ENCODE measurements around the gene IQSEC1. TPM values are rescaled to one million over a fixed set of nuclear protein-coding genes. Genes with fewer than 3 reads are reported as not detected.

Gene IQSEC1
- polyA plus RNA-seq, 1 experiment, result 3.6 TPM

DNA sequence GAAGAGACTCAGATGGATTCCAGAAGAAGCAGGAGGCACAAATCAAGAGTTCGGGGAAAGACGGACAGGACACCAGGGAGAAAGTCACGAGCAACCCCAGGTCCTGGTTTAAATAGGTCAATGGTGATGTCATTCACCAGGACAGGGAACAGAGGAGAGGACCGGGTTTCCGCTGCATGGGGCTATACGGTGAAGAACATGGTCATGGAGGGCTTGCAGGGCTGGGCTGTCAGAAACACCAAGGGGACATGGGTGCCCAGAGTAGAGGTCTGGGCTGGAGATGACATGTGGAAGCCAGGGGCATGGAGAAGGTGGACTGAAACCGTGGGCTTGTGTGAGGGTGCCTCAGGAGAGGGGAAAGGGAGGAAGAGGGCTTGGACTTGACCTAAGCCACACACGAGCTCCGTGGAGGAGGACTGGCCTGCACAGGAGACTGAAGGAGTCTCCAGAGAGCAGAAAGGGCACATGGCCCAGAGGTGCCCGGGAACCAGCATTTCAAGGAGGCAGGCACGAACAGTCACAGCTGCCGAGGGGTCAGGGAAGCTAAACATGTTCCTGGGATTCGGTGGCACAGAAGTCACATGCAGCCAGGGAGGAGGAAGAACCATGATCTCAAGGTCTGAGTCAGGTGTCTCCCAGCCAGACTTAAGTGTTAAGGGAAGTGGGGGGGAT is 177.7 kb downstream of the IQSEC1 start:
- ChIA-PET POLR2A (no interaction called here), CTCF (interaction anchor here (0.5 to 1.2 kb wide), 5 partner anchors 11 to 189 kb away, joined by 3 to 4 read pairs (median 3); no protein-coding TSS in a partner anchor)
- H3K4me3 ChIP-seq (ENCODE audit: low read depth, low read length), result no peak overlapping the region

DNA sequence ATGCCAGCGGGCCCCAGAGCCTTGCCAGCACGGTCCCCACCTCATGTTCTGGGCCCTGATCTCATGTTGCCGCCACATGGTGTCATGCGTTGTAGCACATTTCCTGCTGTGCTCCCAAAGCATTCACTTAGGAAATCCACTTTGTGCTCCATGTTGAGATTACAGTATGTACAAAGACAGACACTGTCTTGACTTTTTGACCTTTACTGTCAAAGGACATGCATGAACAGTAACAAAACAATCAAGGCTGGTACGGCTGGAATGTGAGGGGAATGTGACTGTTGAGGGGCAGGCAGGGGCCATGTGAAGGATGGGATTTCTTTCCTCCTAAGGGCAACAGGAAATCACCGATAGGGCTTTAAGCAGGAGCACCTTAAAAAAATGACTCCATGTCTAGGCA is 178.6 kb downstream of the IQSEC1 start:
- CTCF ChIA-PET, result interaction anchor here (1.2 kb wide), 1 partner anchor 10 kb away, joined by 3 read pairs; no protein-coding TSS in a partner anchor
- H3K4me3 ChIP-seq (ENCODE audit: low read depth, low read length), result no peak overlapping the region
- TF ChIP-seq, protein P1, sequence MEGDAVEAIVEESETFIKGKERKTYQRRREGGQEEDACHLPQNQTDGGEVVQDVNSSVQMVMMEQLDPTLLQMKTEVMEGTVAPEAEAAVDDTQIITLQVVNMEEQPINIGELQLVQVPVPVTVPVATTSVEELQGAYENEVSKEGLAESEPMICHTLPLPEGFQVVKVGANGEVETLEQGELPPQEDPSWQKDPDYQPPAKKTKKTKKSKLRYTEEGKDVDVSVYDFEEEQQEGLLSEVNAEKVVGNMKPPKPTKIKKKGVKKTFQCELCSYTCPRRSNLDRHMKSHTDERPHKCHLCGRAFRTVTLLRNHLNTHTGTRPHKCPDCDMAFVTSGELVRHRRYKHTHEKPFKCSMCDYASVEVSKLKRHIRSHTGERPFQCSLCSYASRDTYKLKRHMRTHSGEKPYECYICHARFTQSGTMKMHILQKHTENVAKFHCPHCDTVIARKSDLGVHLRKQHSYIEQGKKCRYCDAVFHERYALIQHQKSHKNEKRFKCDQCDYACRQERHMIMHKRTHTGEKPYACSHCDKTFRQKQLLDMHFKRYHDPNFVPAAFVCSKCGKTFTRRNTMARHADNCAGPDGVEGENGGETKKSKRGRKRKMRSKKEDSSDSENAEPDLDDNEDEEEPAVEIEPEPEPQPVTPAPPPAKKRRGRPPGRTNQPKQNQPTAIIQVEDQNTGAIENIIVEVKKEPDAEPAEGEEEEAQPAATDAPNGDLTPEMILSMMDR (IDR thresholded peaks at IDR 0.05; ENCODE audit: low read depth, low read length), result no peak
- no peak overlapping the region for H3K27ac ChIP-seq (ENCODE audit: low read depth, low read length)
- DNase-seq (ENCODE audit: low read depth, low spot score), result no peak
- H3K9me3 ChIP-seq (ENCODE audit: control insufficient read depth, insufficient read depth, low read length), result no peaks in the 10 kb centered on the region
- H3K27me3 ChIP-seq (ENCODE audit: control insufficient read depth, insufficient read depth, low read length), result peaks cover 5% of the 10 kb centered on the region
- POLR2A ChIA-PET, result no interaction called here

More for the DNA sequence above, 177.7 kb downstream of the IQSEC1 start:
- no peak for DNase-seq (ENCODE audit: low read depth, low spot score)
- TF ChIP-seq, protein P1 (IDR thresholded peaks at IDR 0.05; ENCODE audit: low read depth, low read length), result no peak
- Histone ChIP-seq H3K9me3 (ENCODE audit: control insufficient read depth, insufficient read depth, low read length) (no peaks in the 10 kb centered on the region), H3K27ac (ENCODE audit: low read depth, low read length) (no peak overlapping the region), H3K27me3 (ENCODE audit: control insufficient read depth, insufficient read depth, low read length) (no peaks in the 10 kb centered on the region)

DNA sequence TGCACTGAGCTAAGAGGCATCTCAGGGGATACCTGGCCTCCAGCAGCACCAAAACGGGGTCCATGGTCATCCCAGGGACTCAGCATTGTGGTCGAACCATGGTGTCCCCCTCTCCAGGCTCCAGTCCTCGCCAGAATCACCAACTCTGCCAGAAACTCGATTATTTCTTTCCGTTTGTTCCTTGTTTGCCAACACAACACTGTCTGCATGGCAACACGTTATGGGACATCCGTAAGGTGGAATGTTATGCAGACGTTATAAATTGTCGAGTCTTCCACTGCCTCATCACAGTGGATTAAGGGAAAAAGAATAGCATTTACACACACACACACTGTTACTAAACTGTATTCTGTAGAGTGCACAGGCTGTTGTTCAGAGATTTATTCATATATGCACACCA is 179.4 kb downstream of the IQSEC1 start:
- H3K4me3 ChIP-seq (ENCODE audit: low read depth, low read length), result no peak overlapping the region
- H3K27ac ChIP-seq (ENCODE audit: low read depth, low read length), result no peak overlapping the region
- H3K27me3 ChIP-seq (ENCODE audit: control insufficient read depth, insufficient read depth, low read length), result peaks cover 11% of the 10 kb centered on the region
- ChIA-PET POLR2A (interaction anchor here (0.6 kb wide), 1 partner anchor 604 kb away, joined by 5 read pairs; no protein-coding TSS in a partner anchor), CTCF (interaction anchor here (0.7 to 3.1 kb wide), 6 partner anchors 28 to 316 kb away, joined by 3 to 14 read pairs (median 7); no protein-coding TSS in a partner anchor)
- TF ChIP-seq, protein P1 (IDR thresholded peaks at IDR 0.05; ENCODE audit: low read depth, low read length), result no peak
- DNase-seq (ENCODE audit: low read depth, low spot score), result no peak
- H3K9me3 ChIP-seq (ENCODE audit: control insufficient read depth, insufficient read depth, low read length), result no peaks in the 10 kb centered on the region

DNA sequence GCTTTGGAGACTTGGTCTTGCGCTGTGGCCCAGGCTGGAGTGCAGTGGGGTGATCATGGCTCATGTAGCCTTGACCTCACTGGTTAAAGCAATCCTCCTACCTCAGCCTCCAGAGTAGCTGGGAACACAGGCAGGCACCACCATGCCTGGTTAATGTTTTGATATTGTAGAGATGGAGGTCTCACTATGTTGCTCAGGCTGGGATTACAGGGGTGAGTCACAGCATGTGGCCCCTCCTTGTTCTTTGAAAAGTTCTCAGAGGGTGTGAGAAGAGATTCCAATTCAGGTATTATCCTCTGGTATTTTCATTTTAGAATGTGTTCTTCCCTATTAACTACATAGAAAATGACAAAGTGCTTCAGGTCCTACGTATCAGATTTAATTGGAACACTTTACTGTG is 180.0 kb downstream of the IQSEC1 start:
- Histone ChIP-seq H3K9me3 (ENCODE audit: control insufficient read depth, insufficient read depth, low read length) (no peaks in the 10 kb centered on the region), H3K4me3 (ENCODE audit: low read depth, low read length) (no peak overlapping the region), H3K27me3 (ENCODE audit: control insufficient read depth, insufficient read depth, low read length) (peaks cover 14% of the 10 kb centered on the region), H3K27ac (ENCODE audit: low read depth, low read length) (no peak overlapping the region)
- ChIA-PET POLR2A (no interaction called here), CTCF (interaction anchor here (0.6 to 3.1 kb wide), 10 partner anchors 20 to 755 kb away, joined by 3 to 24 read pairs (median 6); no protein-coding TSS in a partner anchor)
- no peak for DNase-seq (ENCODE audit: low read depth, low spot score)
- TF ChIP-seq, protein P1 (IDR thresholded peaks at IDR 0.05; ENCODE audit: low read depth, low read length), result no peak

DNA sequence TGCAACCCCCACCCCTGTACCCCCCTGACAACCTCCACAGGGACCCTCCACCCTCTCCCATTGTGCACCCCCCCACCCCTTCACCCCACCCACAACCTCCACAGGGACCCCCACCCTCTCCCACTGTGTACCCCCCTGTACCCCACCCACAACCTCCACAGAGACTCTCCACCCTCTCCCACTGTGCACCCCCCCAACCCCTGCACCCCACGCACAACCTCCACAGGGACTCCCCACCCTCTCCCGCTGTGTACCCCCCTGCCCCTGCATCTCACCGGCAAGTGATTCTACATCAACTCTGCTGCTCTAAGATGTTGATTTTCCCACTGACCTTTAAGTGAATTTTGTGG is 180.4 kb downstream of the IQSEC1 start:
- ChIA-PET POLR2A (no interaction called here), CTCF (interaction anchor here (0.6 to 3.1 kb wide), 19 partner anchors 9 to 754 kb away, joined by 3 to 24 read pairs (median 5); no protein-coding TSS in a partner anchor)

More for the DNA sequence above, 180.4 kb downstream of the IQSEC1 start:
- H3K27me3 ChIP-seq (ENCODE audit: control insufficient read depth, insufficient read depth, low read length), result peaks cover 15% of the 10 kb centered on the region
- no peak overlapping the region for H3K4me3 ChIP-seq (ENCODE audit: low read depth, low read length)
- TF ChIP-seq, protein P1 (IDR thresholded peaks at IDR 0.05; ENCODE audit: low read depth, low read length), result no peak
- H3K9me3 ChIP-seq (ENCODE audit: control insufficient read depth, insufficient read depth, low read length), result no peaks in the 10 kb centered on the region
- no peak for DNase-seq (ENCODE audit: low read depth, low spot score)
- no peak overlapping the region for H3K27ac ChIP-seq (ENCODE audit: low read depth, low read length)

Measured in AG04450 (cell line).